ENCODE measurements around the gene FIZ1.

GRCh38 chr19:55645512-55645881 is 46.2 kb upstream of the FIZ1 start:
- TF ChIP-seq, protein P1, sequence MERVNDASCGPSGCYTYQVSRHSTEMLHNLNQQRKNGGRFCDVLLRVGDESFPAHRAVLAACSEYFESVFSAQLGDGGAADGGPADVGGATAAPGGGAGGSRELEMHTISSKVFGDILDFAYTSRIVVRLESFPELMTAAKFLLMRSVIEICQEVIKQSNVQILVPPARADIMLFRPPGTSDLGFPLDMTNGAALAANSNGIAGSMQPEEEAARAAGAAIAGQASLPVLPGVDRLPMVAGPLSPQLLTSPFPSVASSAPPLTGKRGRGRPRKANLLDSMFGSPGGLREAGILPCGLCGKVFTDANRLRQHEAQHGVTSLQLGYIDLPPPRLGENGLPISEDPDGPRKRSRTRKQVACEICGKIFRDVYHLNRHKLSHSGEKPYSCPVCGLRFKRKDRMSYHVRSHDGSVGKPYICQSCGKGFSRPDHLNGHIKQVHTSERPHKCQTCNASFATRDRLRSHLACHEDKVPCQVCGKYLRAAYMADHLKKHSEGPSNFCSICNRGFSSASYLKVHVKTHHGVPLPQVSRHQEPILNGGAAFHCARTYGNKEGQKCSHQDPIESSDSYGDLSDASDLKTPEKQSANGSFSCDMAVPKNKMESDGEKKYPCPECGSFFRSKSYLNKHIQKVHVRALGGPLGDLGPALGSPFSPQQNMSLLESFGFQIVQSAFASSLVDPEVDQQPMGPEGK (CRISPR knock-in tag; IDR thresholded peaks at IDR 0.05; ENCODE audit: borderline replicate concordance) = no peak
- TF ChIP-seq ARNTL (CRISPR knock-in tag; IDR thresholded peaks at IDR 0.05; ENCODE audit: borderline replicate concordance, low read depth) (no peak), ZNF70 (CRISPR knock-in tag; IDR thresholded peaks at IDR 0.05) (no peak), ISL1 (CRISPR knock-in tag; IDR thresholded peaks at IDR 0.05) (no peak), RARB (CRISPR knock-in tag; IDR thresholded peaks at IDR 0.05) (no peak), ZFP30 (CRISPR knock-in tag; IDR thresholded peaks at IDR 0.05) (no peak), GLIS3 (CRISPR knock-in tag; IDR thresholded peaks at IDR 0.05) (no peak), ZNF8 (CRISPR knock-in tag; IDR thresholded peaks at IDR 0.05) (no peak), ZC3H10 (CRISPR knock-in tag; IDR thresholded peaks at IDR 0.05) (no peak)

All from SK-N-SH treated with all-trans-retinoic acid at 6 μM for 48 hours (cell line).